ENCODE measurements around the gene PPP2R3A. TPM values are rescaled to one million over a fixed set of nuclear protein-coding genes. Genes with fewer than 3 reads are reported as not detected.

The PPP2R3A gene
- polyA plus RNA-seq, 1 donor (not counting 4 experiments of a cell fraction or from before 2014, with no cell fraction given) = 11.1 TPM

GRCh38 chr3:136151219-136151618 lies 185.7 kb downstream of the PPP2R3A start:
- no peak for DNase-seq (ENCODE audit: low read depth, low spot score)
- H2AFZ ChIP-seq (ENCODE audit: control insufficient read depth, low read length) = no peak overlapping the region
- H3K4me2 ChIP-seq (ENCODE audit: control insufficient read depth, extremely low read depth, insufficient read depth, low read depth, low read length) = no peak overlapping the region
- H3K4me3 ChIP-seq (ENCODE audit: control insufficient read depth in 2 of 3, extremely low read depth in 1 of 3, insufficient read depth in 2 of 3, low read depth in 1 of 3, low read length in 3 of 3) = no peak overlapping the region
- dilution Hi-C loops (cut with MboI; ENCODE audit: extremely low pct_ligation_motif_present, low sequenced_read_pairs) = no loop called here
- FAIRE-seq = peak; percentile 87
- peaks cover 3% of the 10 kb centered on the region for H3K9me1 ChIP-seq (ENCODE audit: control insufficient read depth, extremely low read depth, insufficient read depth, low read length)
- H3K9me3 ChIP-seq (ENCODE audit: control insufficient read depth, low read depth, low read length) = no peaks in the 10 kb centered on the region
- H4K20me1 ChIP-seq (ENCODE audit: control insufficient read depth, extremely low read depth, insufficient read depth, low read length) = peaks cover 2% of the 10 kb centered on the region
- no peak overlapping the region for H3K9ac ChIP-seq (ENCODE audit: control insufficient read depth, extremely low read depth, insufficient read depth, low read length)
- H3K36me3 ChIP-seq (ENCODE audit: control insufficient read depth in 2 of 2, extremely low read depth in 1 of 2, insufficient read depth in 2 of 2, low read length in 2 of 2) = peaks cover 1 to 17% of the 10 kb centered on the region in 2 experiments
- H3K27ac ChIP-seq (ENCODE audit: control insufficient read depth, insufficient read depth, low read length) = peak overlapping the region; percentile 53
- H3K4me1 ChIP-seq (ENCODE audit: control insufficient read depth, extremely low read depth, insufficient read depth, low read length) = peaks cover 42% of the 10 kb centered on the region
- no peaks in the 10 kb centered on the region for H3K27me3 ChIP-seq (ENCODE audit: control insufficient read depth, extremely low read depth, insufficient read depth, low read length)
- no peak for TF ChIP-seq CTCF (optimal IDR thresholded peaks at IDR 0.05 in 1 of 3, IDR thresholded peaks at IDR 0.05 in 1 of 3, conservative IDR thresholded peaks at IDR 0.05 in 1 of 3; ENCODE audit: extremely low read depth in 1 of 3, insufficient read depth in 2 of 3, low read length in 3 of 3)
- no peak for TF ChIP-seq EZH2 (IDR thresholded peaks at IDR 0.05; ENCODE audit: low read length)
- peaks cover 91% of the 10 kb centered on the region for H3K79me2 ChIP-seq (ENCODE audit: control insufficient read depth, insufficient read depth, low read length)

GRCh38 chr3:136152176-136152843 lies 186.8 kb downstream of the PPP2R3A start:
- peaks cover 36% of the 10 kb centered on the region for H3K4me1 ChIP-seq (ENCODE audit: control insufficient read depth, extremely low read depth, insufficient read depth, low read length)
- H3K4me2 ChIP-seq (ENCODE audit: control insufficient read depth, extremely low read depth, insufficient read depth, low read depth, low read length) = peak overlapping the region; percentile 29
- FAIRE-seq = peak; percentile 70
- H3K36me3 ChIP-seq (ENCODE audit: control insufficient read depth in 2 of 2, extremely low read depth in 1 of 2, insufficient read depth in 2 of 2, low read length in 2 of 2) = peaks cover 1 to 15% of the 10 kb centered on the region in 2 experiments
- peaks cover 3% of the 10 kb centered on the region for H3K9me1 ChIP-seq (ENCODE audit: control insufficient read depth, extremely low read depth, insufficient read depth, low read length)
- no peaks in the 10 kb centered on the region for H3K27me3 ChIP-seq (ENCODE audit: control insufficient read depth, extremely low read depth, insufficient read depth, low read length)
- H4K20me1 ChIP-seq (ENCODE audit: control insufficient read depth, extremely low read depth, insufficient read depth, low read length) = peaks cover 2% of the 10 kb centered on the region
- no peak for DNase-seq (ENCODE audit: low read depth, low spot score)
- peaks cover 95% of the 10 kb centered on the region for H3K79me2 ChIP-seq (ENCODE audit: control insufficient read depth, insufficient read depth, low read length)
- H2AFZ ChIP-seq (ENCODE audit: control insufficient read depth, low read length) = no peak overlapping the region
- dilution Hi-C loops (cut with MboI; ENCODE audit: extremely low pct_ligation_motif_present, low sequenced_read_pairs) = no loop called here
- TF ChIP-seq EZH2 (IDR thresholded peaks at IDR 0.05; ENCODE audit: low read length) = no peak
- no peak for TF ChIP-seq CTCF (optimal IDR thresholded peaks at IDR 0.05 in 1 of 3, IDR thresholded peaks at IDR 0.05 in 1 of 3, conservative IDR thresholded peaks at IDR 0.05 in 1 of 3; ENCODE audit: extremely low read depth in 1 of 3, insufficient read depth in 2 of 3, low read length in 3 of 3)
- H3K9me3 ChIP-seq (ENCODE audit: control insufficient read depth, low read depth, low read length) = no peaks in the 10 kb centered on the region
- peak overlapping the region; percentile 77 for H3K27ac ChIP-seq (ENCODE audit: control insufficient read depth, insufficient read depth, low read length)
- no peak overlapping the region for H3K9ac ChIP-seq (ENCODE audit: control insufficient read depth, extremely low read depth, insufficient read depth, low read length)
- H3K4me3 ChIP-seq (ENCODE audit: control insufficient read depth in 2 of 3, extremely low read depth in 1 of 3, insufficient read depth in 2 of 3, low read depth in 1 of 3, low read length in 3 of 3) = no peak overlapping the region
